Measurements from ENCODE around the gene PHOX2A.

DNA sequence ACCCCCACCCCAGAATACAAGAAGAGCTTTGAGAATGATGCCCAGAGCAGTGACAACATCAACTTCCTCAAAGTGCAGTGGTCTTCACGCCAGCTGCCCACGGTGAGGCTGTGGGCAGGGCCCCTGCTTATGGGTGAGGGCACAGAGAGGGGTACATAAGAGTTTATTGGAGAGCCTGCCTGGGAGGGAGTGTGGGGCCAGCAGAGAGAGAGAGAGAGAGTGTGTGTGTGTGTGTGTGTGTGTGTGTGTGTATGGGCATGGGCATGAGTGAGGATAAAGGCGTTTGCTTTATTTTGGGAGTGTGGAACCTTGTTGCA is 9.5 kb downstream of the PHOX2A start:
- TF ChIP-seq, protein P1, sequence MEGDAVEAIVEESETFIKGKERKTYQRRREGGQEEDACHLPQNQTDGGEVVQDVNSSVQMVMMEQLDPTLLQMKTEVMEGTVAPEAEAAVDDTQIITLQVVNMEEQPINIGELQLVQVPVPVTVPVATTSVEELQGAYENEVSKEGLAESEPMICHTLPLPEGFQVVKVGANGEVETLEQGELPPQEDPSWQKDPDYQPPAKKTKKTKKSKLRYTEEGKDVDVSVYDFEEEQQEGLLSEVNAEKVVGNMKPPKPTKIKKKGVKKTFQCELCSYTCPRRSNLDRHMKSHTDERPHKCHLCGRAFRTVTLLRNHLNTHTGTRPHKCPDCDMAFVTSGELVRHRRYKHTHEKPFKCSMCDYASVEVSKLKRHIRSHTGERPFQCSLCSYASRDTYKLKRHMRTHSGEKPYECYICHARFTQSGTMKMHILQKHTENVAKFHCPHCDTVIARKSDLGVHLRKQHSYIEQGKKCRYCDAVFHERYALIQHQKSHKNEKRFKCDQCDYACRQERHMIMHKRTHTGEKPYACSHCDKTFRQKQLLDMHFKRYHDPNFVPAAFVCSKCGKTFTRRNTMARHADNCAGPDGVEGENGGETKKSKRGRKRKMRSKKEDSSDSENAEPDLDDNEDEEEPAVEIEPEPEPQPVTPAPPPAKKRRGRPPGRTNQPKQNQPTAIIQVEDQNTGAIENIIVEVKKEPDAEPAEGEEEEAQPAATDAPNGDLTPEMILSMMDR (IDR thresholded peaks at IDR 0.05; ENCODE audit: low read depth, low read length) = no peak
- no peak for TF ChIP-seq EZH2phosphoT487 (IDR thresholded peaks at IDR 0.05; ENCODE audit: low read depth)

All from OCI-LY3 (cell line).